Jurkat, Clone E6-1 (cell line): ENCODE data around the gene PRRC2B.

Experiments used
- DNase-seq: peaks from one replicate; pipeline ENCODE4 v3.0.0-alpha.2; 2011; ENCODE audit warnings: low read depth, low spot score
- H3K4me3 ChIP-seq: 2 replicates; pipeline ENCODE4 v1.5.1; 2011; ENCODE audit warnings: mild to moderate bottlenecking, low read length, control low read depth, moderate library complexity

PRRC2B gene

DNA sequence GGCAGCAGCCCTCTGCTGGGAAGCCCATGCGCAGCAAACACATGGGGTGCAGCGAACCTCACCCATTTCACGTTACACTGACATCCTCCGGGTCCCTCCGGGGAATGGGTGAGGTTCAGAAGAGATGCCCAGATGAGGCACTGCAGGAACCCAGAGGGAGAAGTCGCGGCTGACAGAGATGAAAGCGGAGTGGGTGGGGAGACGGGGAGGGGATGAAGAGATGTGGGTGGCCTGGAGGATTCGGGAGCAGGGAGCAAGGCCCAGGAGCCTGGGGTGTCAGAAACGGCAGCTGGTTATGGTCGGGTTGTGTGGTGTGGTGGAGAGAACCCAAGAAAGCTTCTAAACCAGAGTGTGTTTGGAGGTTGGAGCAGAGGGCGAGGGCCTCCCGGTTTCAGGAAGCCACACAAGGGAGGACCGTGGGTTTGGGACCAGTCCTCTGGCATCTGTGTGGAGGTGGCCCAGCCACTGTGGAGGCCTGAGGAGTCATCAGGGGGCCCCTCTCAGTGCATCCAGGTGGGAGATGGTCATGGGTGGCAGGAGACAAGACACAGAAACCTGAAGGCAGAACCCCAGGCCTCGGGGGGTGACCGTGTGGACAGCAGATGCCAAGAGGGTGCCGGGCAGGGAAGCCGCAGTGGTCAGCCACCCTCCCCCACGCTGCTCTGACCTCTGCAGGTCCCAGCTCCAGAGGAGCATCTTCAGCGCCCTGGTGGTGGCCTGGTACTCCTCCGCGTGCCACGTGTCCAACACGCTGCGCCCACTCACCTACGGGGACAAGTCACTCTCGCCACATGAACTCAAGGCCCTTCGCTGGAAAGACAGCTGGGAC, 128.6 kb downstream of the PRRC2B start:
- DNase-seq = no peak
- H3K4me3 ChIP-seq = no peak overlapping the region

GRCh38 chr9:131523086-131523388, 129.2 kb downstream of the PRRC2B start:
- no peak overlapping the region for H3K4me3 ChIP-seq
- DNase-seq = no peak

DNA sequence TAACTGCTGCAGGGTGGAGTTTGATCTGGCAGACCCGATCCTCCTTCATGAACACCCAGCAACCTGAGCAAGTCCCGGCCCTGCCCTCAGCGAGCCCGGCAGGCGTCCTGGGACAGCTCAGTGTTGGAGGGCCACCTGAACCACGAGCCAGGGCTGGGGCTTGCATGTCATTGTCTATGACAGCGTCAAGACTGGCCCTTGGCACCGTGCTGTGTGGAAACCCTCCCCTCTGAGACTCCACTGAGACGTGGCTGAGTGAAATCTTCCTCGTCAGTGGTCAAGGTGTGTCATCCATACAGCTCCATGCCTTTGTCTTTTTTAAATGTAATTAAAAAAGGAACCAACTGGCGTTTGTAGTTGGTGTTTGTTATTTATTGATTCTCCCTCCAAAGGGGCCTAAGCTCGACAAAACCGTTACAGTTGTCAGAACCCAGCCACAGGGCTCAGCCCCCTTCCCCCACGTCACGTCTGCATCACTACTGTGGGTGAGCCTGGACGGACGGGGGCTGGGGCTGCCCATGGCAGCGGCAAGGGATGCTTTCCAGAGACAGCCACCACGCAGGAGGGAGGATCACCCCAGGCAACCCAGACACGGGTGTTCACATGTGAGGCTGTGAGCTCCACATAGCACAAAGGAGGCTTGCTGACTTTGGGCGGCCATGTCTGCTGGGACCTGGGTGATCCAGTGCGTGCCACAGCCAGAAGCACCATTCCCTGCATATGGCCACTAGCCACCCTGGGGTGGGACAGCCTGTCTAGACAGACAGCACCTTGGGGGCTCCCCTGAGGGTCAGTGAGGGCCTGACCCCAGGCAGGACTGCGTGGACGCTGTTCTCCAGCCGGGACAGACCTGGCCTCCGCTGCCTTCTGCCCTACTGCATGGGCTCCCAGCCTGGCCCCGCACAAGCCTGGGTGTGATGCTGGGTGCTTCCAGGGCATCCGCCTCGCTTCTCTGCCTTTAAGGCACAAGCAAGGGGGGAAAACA, 129.9 kb downstream of the PRRC2B start:
- DNase-seq = no peak
- no peak overlapping the region for H3K4me3 ChIP-seq

DNA sequence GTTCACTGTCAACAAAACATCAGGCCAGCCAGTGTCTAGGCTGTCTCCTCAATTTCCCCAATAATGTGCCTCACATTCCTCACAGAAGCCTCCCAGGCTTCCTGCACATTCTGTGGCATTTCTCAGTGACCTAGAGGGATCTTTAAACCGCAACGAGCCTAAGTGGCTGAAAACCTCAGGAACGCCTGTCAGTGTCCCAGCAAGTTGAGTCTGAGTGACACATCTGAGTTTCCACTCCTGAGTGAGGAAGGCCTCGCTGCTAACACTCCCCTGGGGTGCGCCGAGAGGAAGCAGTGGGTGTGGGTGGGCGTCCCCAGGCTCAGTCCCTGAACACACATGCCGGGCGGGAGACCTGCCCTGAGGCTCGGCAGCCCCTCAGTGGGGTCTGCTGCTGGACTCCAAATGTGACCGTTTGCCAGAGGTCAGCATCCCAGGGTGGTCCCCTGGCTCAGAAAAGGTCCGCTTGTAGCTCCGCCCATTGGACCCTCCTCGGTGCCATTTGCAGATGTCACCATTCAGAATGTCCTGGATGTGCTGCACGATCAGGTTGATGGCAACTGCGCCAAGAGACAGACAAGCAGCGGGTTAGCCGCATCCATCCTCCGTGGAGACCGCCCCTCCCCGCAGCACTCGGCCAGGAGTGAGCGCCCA, 130.9 kb downstream of the PRRC2B start:
- no peak for DNase-seq
- no peak overlapping the region for H3K4me3 ChIP-seq

GRCh38 chr9:131525643-131526565, 132.0 kb downstream of the PRRC2B start:
- DNase-seq = no peak
- no peak overlapping the region for H3K4me3 ChIP-seq

- no peak overlapping the region for H3K4me3 ChIP-seq
- DNase-seq = no peak
Observed at GRCh38 chr9:131528186-131528585, 134.3 kb downstream of the PRRC2B start.

DNA sequence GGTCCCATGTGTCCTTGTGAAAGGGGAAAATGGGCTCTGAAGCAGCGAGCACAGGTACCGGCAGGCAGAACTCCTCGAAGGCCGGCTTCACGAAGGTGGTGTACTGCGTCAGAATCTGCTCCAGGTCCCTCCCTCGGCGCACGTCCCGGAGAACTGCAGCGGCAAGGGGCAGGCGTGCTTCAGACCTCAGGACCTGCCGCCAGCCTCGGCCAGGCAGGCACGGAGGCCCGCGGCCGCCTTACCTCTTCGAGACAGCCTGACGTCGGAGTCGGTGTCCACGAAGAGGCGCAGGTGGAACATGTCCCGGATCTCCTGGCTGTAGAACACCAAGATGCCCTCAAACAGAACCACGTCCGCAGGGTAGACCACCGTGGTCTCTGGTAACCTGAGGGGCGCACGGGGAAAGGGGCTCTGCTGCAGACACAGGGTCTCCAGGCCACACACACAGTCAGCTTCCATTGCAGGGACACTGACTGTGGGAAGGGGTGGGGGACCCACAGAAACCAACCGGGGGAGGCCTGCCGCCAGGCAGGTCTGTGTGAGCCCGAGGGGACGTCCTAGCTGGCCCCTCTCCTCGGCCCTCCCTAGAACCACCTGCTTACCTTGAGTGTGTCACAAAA, 135.1 kb downstream of the PRRC2B start:
- no peak overlapping the region for H3K4me3 ChIP-seq
- DNase-seq = no peak

DNA sequence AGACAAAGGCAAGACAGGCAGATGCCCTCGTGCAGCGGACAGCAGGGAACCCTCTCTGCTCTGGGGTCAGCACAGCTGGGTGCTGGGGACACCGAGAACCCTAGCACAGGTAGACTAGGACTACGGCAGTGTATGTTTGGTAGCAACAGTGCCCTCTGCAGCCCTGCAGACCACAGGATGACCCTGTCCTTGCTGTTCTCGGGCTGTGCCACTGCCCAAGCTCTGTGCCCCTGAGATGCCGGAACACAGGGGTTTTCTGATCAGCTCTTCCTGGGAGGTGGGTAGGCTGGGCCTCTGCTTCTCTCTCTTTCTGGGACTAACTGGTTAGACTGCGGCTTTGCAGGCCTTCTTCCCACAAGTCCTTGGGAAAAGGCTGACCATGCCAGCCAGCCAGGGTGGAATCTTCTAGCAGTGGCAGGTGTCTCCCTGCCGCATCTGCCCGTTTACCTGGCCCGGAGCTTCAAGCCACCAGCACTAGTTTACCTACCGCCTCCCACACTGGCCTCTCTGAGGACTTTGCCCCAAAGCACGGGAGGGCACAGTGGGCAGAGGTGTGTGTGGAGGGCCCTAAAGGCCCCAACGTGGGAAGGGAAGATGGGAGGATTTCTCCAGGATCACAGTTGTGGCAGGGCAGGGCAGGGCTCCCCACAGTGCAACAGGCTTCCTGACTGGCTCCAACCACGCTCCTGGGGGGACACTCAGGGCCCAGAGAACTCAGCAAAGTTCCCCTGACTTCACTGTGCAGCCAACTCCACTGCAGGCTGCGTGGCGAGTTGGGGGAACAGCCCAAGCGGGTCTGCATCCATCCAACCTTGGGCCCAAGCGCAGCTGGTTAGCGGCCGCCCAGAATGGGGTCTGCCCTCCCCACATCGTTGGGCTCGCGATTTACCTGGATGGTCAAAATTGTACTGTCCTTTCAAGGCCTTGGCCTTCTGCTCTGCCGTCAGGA, 136.0 kb downstream of the PRRC2B start:
- no peak for DNase-seq
- peak overlapping the region; percentile 68 for H3K4me3 ChIP-seq

DNA sequence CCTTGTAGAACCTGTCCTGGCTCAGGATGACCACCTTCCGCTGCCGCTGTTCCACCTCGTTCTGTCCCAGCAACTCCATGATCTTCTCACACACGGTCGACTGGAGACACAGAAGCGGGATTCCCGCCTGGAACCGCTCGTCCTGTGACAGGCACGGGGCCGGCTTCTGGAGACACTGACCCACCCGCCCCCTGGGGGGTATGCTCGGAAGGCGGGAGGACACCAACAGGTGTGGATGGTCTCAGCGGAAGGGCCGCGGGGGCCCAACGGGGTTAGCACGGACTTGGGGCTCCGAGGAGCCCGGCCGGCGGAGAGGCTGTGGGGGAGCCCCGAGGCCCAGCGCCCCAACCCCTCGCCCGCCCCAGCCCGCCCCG, 136.6 kb downstream of the PRRC2B start:
- H3K4me3 ChIP-seq = peak overlapping the region; percentile 68
- no peak for DNase-seq

DNA sequence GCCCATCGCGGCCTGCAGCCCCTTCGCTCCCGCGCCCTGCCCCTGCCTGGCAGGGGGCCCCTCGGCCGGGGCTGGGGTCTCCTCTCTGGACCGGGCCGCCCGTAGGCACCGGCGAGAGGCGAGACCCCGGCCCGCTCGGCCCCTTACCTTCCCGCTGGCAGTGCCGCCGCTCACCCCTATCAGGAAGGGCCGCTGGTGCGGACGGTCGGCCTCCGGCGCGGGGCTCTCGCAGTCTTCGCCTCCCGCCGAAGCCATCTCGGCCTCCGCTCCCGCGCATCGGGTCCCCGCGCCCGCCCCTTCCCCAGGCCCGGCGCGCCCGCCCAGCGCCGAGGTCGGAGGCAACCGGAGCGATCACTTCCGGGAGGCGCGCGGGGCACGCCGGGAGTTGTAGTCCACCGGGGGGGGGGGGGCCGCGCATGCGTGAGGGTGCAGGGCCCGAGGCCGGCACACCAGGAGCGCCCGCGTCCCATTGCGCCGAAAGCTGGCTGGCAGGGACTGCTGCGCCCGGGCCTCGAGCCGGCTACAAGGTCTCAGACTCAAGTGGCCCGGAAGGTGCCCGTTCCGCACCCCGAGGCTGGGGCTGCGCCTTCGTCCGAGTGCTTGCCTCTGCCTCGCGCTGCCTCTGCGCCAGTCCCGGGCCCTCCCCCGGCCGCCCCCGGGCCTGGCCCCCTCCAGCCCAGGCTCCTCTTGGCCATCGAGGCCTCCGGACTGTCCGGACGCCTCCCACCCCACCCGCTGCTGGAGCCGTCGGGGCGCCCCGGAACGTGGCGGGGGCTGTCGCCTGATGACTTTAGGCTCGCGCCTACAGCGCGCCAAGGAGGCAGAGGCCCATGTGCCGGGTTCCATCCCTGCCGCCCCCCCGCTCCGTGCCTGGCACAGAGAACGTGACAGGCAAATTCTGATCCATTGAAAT, 137.3 kb downstream of the PRRC2B start, which contains the start of gene UCK1:
TSS of gene UCK1 (minus strand) at position 344 of the 913 bp plus-strand sequence. CDS start at position 255, 89 bp downstream.
- peak; percentile 72 for DNase-seq
- H3K4me3 ChIP-seq = peak within 1 kb of the TSS; percentile 68

- peak; percentile 93 for DNase-seq
- peak overlapping the region; percentile 27 for H3K4me3 ChIP-seq
Observed at GRCh38 chr9:131534721-131535237, 140.9 kb downstream of the PRRC2B start.

GRCh38 chr9:131537946-131538345, 144.1 kb downstream of the PRRC2B start:
- no peak for DNase-seq
- no peak overlapping the region for H3K4me3 ChIP-seq

DNA sequence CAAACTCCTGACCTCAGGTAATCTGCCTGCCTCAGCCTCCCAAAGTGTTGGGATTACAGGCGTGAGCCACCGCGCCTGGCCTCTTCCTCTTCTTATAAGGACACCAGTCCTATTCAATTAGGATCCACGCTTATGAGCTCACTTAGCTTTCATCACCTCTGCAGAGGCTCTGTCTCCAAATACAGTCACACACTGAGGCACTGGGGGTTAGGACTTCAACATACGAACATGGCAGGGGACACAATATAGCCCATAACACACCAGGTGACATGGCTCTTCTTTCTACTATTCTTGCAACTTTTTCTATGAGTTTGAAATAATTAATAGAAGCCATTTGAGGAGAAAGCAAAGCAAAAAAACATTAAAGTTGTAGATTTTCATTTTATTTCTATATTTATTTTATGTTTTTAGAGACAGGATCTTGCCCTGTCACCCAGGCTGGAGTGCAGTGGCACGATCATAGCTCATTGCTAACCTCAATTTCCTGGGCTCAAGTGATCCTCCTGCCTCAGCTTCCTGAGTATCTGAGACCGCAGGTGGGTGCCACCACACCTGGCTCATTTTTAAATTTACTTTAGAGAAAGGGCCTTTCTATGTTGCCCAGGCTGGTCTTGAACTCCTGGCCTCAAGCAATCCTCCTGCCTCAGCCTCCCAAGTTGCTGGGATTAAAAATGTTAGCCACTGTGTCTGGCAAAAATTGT, 145.5 kb downstream of the PRRC2B start:
- DNase-seq = peak; percentile 66
- H3K4me3 ChIP-seq = no peak overlapping the region

DNA sequence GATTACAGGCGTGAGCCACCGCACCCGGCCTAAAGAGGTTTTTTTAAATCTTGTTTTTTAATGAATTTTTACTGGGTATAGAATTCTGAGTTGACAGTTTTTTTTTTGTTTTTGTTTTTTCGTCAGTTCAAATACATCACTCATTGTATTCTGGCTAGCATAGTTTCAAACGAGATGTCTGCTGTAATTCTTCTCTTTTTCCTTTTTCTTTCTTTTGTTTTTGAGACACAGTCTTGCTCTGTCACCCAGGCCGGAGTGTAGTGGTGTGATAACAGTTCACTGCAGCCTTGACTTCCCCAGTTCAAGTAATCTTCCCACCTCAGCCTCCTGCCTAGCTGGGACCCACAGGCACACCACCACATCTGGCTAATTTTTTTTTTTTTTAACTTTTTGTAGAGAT, 149.3 kb downstream of the PRRC2B start:
- no peak overlapping the region for H3K4me3 ChIP-seq
- no peak for DNase-seq

GRCh38 chr9:131545003-131545785, 151.3 kb downstream of the PRRC2B start, which contains the start of gene PRRT1B:
PRRT1B (plus strand) TSS chr9:131545523; CDS start chr9:131545616, 93 bp downstream.
- no peak for DNase-seq
- no peak within 1 kb of the TSS for H3K4me3 ChIP-seq
